Endothelial cell of coronary artery (primary cell): Measurements from ENCODE around the gene HPX. TPM values are rescaled to one million over a fixed set of nuclear protein-coding genes. Genes with fewer than 3 reads are reported as not detected.

Experiments
- total RNA-seq: library from RNA; depleted of rRNA; stranded (reverse); fragments of >200 nt; gene quantifications from 2 replicates; pipeline ENCODE4 v1.2.3, GENCODE V29; 2014

Gene HPX, protein sequence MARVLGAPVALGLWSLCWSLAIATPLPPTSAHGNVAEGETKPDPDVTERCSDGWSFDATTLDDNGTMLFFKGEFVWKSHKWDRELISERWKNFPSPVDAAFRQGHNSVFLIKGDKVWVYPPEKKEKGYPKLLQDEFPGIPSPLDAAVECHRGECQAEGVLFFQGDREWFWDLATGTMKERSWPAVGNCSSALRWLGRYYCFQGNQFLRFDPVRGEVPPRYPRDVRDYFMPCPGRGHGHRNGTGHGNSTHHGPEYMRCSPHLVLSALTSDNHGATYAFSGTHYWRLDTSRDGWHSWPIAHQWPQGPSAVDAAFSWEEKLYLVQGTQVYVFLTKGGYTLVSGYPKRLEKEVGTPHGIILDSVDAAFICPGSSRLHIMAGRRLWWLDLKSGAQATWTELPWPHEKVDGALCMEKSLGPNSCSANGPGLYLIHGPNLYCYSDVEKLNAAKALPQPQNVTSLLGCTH
- 0.28 and 0.36 TPM in 2 replicates for total RNA-seq

DNA sequence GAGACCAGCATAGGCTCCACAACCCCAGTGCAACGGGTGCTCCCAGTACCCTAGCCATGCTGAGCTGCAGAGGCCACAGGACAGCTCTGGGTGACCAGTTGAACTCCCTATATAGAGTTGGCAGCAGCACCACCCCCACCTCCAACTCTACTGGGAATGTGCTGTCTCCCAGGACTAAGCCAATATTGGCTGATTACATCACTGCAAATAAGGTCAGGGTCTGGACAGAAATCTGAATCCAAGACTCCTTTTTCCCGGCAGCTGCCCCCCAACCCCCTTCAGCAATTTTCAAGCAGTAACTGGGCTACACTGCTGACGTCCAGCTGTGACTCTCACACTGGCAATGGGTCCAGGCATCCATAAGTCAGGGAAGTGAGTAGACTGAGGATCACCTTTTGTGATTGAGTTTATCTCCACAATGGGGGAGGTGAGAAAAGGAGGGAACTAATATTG lies at the start of gene HPX:
HPX (minus strand) TSS at position 82 of the 453 bp plus-strand sequence; CDS start at position 58, 24 bp downstream.

DNA sequence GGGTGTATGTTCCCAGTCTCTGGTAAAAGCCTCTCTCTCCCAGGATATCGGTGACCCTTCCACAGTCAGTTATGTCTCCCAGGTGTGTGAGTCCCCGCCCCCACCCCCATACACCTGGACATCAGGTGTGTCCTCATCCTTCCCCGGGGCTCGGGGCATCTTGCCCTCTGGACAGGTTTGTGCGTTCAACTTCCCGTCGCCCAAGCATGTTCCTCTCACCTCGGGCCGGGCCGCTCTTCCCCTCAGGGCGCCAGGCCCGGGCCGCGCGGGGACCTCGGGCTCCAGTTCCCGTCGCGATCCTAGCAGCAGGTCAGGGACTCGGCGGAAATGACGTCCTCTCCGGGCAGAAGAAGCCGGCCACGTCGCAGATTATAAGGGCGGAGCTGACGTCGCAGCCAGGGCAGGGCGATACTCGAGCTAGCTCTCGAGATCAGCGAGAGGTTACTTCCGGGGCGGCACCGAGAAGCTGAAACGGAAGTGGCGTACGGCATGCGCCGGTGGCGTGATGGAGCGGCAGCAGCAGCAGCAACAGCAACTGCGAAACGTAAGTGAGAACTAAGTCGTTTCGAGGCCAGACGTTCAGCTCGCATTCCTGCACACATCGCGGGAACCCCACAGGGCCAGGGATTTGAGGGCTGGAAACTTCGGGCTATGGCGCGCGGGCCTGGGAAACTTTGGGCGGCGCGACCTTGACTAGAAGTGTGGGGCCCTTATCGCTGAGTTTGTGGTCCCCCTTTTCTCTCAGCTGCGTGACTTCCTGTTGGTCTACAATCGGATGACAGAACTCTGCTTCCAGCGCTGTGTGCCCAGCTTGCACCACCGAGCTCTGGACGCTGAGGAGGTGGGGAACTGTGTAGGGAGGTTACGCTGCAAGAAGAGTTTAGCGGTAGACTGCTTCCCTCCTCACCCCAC lies 40.5 kb upstream of the HPX start, which contains the start of the genes ARFIP2 and TIMM10B:
ARFIP2 (minus strand) TSS at position 320 of the 912 bp plus-strand sequence. CDS start 910 bp downstream, outside the sequence.
TIMM10B (plus strand) TSS at position 490 of the 912 bp plus-strand sequence; CDS start at position 506, 16 bp downstream.

DNA sequence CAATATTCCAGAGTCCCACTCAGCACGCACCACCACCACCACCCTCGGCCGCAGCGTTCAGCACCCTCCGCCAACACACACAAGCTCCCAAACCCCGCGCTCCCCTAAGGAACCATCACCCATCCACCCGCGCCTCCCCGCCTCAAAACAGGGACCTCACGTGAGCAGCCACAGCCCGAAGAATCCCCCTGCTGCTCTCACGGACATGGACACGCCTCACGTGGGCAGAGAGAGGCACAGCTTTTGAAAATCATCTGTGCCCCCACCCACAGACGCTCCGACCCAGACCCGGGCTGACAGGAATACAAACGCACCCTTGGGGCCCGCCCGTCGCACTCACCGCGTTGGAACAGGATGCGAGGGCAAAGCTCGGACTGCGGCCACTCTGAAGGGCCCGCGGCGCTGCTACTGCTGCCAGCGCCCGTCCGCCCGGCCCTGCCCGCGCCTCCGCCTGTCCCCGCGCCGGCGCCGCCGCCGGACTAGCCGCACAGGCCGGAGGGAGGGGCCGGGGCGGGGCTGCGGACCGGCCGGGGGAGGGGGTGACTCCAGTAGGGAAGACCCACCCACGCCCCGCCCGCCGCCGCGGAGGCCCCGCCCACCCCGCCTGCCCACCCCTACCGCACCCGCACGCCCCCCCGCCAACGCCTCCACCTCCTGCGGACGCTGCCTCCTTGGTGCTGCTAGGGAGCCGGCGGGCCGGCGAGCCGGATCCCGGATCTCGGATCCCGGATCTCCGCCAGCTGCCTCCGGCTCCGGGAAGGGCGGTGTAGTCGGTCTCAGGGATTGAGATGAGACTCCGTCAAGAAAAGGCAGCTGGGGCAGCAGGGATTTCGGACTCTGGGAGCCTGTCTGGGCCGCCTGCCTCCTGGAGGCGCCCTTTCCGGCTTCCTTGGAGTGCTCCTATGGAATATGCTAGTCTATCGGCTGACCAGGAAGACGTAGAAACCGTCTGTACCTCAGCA lies 32.9 kb upstream of the HPX start, which contains the start of gene TRIM3:
TRIM3 (minus strand) TSS at position 491 of the 962 bp plus-strand sequence. CDS start 8,246 bp downstream, outside the sequence.

DNA sequence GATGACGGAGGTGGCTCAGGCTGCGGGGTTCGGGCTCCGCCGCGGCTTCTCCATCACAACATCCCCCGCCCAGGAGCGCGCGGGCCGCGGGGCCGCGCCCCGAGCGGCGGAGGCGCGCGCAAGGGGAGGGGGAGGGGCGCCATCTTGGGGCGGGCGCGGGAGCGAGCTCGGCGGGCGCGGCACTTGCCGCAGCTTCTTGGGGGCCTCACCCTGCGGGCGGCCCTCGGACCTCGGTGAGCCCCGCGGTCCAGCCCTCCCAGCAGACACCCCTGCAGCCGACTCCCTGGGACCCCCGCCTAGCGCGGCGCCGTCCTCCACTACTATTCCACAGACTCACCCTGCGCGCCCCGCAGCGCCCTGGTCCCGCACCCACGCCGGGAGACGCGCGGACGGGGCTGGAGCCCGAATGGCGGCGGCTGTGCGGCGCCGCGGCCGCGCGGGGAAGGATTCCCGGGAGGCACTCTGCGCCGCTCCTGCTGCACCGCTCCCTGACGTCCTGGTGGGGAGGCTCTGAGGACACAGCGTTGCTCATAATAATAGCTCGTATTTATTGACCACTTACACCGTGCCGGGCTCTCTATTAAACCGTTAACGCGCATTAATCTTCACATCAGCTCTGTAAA lies 21.7 kb downstream of the HPX start, which contains the start of gene APBB1:
APBB1 (minus strand) TSS at position 86 of the 623 bp plus-strand sequence. CDS start 7,747 bp downstream, outside the sequence.

DNA sequence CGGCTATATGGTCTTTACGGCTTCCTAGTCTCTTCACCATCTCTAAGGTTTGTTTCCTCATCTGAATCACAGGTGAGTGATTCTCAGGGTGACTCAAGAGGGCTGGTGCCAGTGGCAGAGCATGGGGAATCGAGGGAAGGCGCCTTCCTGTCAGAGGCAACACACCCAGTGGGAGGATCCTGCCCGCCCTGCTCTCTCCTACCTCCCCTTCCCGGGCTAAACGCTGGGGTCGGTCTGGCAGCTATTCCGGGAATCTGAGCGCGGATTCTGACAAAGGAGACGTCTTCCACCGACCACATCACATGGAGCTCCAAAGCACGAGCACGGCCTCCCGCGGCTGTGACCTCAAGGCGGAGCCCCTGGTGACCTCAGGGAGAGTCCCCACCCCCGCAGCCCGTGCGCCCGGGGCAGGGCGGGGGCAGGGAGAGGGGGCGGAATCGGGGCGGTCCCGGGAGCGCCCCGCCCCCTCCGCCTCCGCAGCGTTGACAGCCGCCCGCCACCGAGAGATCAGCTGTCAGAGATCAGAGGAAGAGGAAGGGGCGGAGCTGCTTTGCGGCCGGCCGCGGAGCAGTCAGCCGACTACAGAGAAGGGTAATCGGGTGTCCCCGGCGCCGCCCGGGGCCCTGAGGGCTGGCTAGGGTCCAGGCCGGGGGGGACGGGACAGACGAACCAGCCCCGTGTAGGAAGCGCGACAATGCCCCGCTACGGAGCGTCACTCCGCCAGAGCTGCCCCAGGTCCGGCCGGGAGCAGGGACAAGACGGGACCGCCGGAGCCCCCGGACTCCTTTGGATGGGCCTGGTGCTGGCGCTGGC lies 50.7 kb downstream of the HPX start, which contains the start of gene SMPD1:
SMPD1 (plus strand) TSS at position 570 of the 813 bp plus-strand sequence; CDS start at position 695, 125 bp downstream.

Other genes with a start within 250 kb of the HPX start
- not detected in 2 replicates for gene OR52W1, start 241.8 kb downstream of the HPX start, total RNA-seq
- gene C11orf42, start 235.4 kb downstream of the HPX start, total RNA-seq, result not detected in 2 replicates
- 7.4 and 9.0 TPM in 2 replicates for gene FHIP1B, start 206.4 kb downstream of the HPX start, total RNA-seq
- not detected in 2 replicates for gene CNGA4, start 201.9 kb downstream of the HPX start, total RNA-seq
- gene CCKBR, start 181.1 kb downstream of the HPX start, total RNA-seq, result not detected in 2 replicates
- gene CAVIN3, start 120.5 kb downstream of the HPX start, total RNA-seq, result 39.6 and 119 TPM in 2 replicates
- gene SMPD1, start 50.5 kb downstream of the HPX start, total RNA-seq, result 13.0 and 23.2 TPM in 2 replicates
- gene APBB1, start 21.9 kb downstream of the HPX start, total RNA-seq, result 46.8 and 56.2 TPM in 2 replicates
- 19.3 and 37.8 TPM in 2 replicates for gene TRIM3, start 33.0 kb upstream of the HPX start, total RNA-seq
- gene ARFIP2, start 40.3 kb upstream of the HPX start, total RNA-seq, result 40.9 and 45.9 TPM in 2 replicates
- 19.6 and 21.1 TPM in 2 replicates for gene TIMM10B, start 40.5 kb upstream of the HPX start, total RNA-seq
- 1.6 and 2.8 TPM in 2 replicates for gene DNHD1, start 56.3 kb upstream of the HPX start, total RNA-seq
- 10.7 and 12.4 TPM in 2 replicates for gene RRP8, start 162.6 kb upstream of the HPX start, total RNA-seq
- gene ILK, start 162.8 kb upstream of the HPX start, total RNA-seq, result 156 and 223 TPM in 2 replicates
- 50.7 and 67.4 TPM in 2 replicates for gene TAF10, start 171.2 kb upstream of the HPX start, total RNA-seq
- 57.1 and 101 TPM in 2 replicates for gene TPP1, start 178.4 kb upstream of the HPX start, total RNA-seq
- gene DCHS1, start 214.8 kb upstream of the HPX start, total RNA-seq, result 37.9 and 41.8 TPM in 2 replicates
- gene MRPL17, start 242.4 kb upstream of the HPX start, total RNA-seq, result 91.3 and 121 TPM in 2 replicates